SU-DHL-6 (cell line): ENCODE results near the gene THSD7B.

Experiments used
- H2AFZ ChIP-seq: fragments of 200-600 bp; sonication (generic); 2 replicates; pipeline ENCODE4 v1.6.1; 2014; ENCODE audit warnings: low read depth, mild to moderate bottlenecking, moderate library complexity, mixed read lengths, antibody characterized with exemption, low read length; ENCODE audit not compliant: severe bottlenecking
- H3F3A ChIP-seq: fragments of 200-600 bp; shearing (Covaris generic); 2 replicates; pipeline ENCODE4 v1.6.0; 2016; ENCODE audit warnings: antibody characterized with exemption, mild to moderate bottlenecking; ENCODE audit not compliant: insufficient read depth
- H3K27ac ChIP-seq: fragments of 200-600 bp; sonication (generic); 2 replicates; pipeline ENCODE4 v1.5.1; 2016; ENCODE audit warnings: low read depth, mild to moderate bottlenecking, low read length, moderate library complexity, mixed read lengths
- H3K27me3 ChIP-seq: fragments of 200-600 bp; sonication (generic), shearing (Covaris generic); 2 replicates; pipeline ENCODE4 v1.6.0; 2014; ENCODE audit warnings: mild to moderate bottlenecking, low read length
- H3K36me3 ChIP-seq: fragments of 200-600 bp; sonication (generic); 2 replicates; pipeline ENCODE4 v1.6.1; 2014; ENCODE audit warnings: mild to moderate bottlenecking, low read length, mixed read lengths
- H3K4me2 ChIP-seq: fragments of 300-600, 200-600 bp; shearing (Covaris generic), sonication (generic); 2 replicates; pipeline ENCODE4 v1.6.0; 2014; ENCODE audit warnings: low read length, low read depth, mild to moderate bottlenecking; ENCODE audit not compliant: poor library complexity, severe bottlenecking
- H3K4me3 ChIP-seq: fragments of 200-600 bp; sonication (generic); 2 replicates; pipeline ENCODE4 v1.5.1; 2014; ENCODE audit warnings: antibody characterized with exemption, low read length, mild to moderate bottlenecking, mixed read lengths; ENCODE audit not compliant: insufficient read depth, poor library complexity, severe bottlenecking
- H3K79me2 ChIP-seq: fragments of 200-600 bp; sonication (generic); 2 replicates; pipeline ENCODE4 v1.6.1; 2014; ENCODE audit warnings: mild to moderate bottlenecking, low read length, moderate library complexity; ENCODE audit not compliant: insufficient read depth
- H3K9ac ChIP-seq: fragments of 200-600 bp; sonication (generic); 2 replicates; pipeline ENCODE4 v1.7.0; 2014; ENCODE audit warnings: mild to moderate bottlenecking, low read length
- H3K9me2 ChIP-seq: fragments of 200-600 bp; sonication (generic); replicated peaks from 2 replicates; pipeline ENCODE4 v1.6.1; 2014; ENCODE audit warnings: low read length; ENCODE audit not compliant: insufficient read depth
- H3K9me3 ChIP-seq: fragments of 200-600 bp; sonication (generic); 2 replicates; pipeline ENCODE4 v1.6.1; 2014; ENCODE audit warnings: low read length, mixed read lengths; ENCODE audit not compliant: insufficient read depth
- H4K20me1 ChIP-seq: fragments of 200-600 bp; sonication (generic); 2 replicates; pipeline ENCODE4 v1.6.1; 2014; ENCODE audit warnings: low read depth, mild to moderate bottlenecking, antibody characterized with exemption, low read length, moderate library complexity, mixed read lengths
- EZH2phosphoT487 ChIP-seq: fragments of 200-600 bp; sonication (generic), shearing (Covaris generic); conservative IDR thresholded peaks from 2 replicates; pipeline ENCODE4 v1.6.1; 2018; ENCODE audit warnings: mild to moderate bottlenecking, antibody characterized with exemption, low read length, moderate library complexity, mixed read lengths
- TF ChIP-seq, protein P1 (sequence below): fragments of 200-600 bp; sonication (generic); IDR thresholded peaks from one replicate; pipeline ENCODE4 v1.5.1; 2017; ENCODE audit warnings: antibody characterized with exemption, mild to moderate bottlenecking, low read length, moderate library complexity; ENCODE audit not compliant: insufficient read depth, poor library complexity, severe bottlenecking

The THSD7B gene

DNA sequence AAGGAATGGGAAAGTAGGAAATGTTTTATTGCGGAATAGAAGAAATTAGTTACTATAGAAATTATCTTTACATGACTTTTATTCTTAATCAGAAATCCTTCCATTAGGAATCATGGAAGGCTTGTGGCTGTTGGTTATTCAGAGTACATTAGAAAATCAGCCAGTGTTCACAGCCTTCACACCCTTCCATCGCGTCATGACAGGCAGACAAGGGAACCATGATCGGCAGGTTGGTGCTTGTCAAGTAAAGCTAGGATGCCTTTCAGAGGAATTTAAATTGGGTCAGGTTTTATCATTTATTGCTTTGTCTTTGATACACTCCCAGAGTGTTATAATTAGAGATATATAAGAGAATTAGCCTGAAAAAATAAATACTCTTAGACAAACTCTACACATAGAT lies 400.6 kb downstream of the THSD7B start:
- Histone ChIP-seq H3K27ac (no peak overlapping the region), H3K36me3 (no peaks in the 10 kb centered on the region), H3K9me2 (no peaks in the 10 kb centered on the region), H2AFZ (no peak overlapping the region), H3K9ac (no peak overlapping the region), H3K27me3 (no peaks in the 10 kb centered on the region), H4K20me1 (no peaks in the 10 kb centered on the region), H3K4me2 (no peak overlapping the region), H3K79me2 (no peaks in the 10 kb centered on the region), H3F3A (no peaks in the 10 kb centered on the region), H3K4me3 (no peak overlapping the region), H3K9me3 (no peaks in the 10 kb centered on the region)
- TF ChIP-seq, protein P1, sequence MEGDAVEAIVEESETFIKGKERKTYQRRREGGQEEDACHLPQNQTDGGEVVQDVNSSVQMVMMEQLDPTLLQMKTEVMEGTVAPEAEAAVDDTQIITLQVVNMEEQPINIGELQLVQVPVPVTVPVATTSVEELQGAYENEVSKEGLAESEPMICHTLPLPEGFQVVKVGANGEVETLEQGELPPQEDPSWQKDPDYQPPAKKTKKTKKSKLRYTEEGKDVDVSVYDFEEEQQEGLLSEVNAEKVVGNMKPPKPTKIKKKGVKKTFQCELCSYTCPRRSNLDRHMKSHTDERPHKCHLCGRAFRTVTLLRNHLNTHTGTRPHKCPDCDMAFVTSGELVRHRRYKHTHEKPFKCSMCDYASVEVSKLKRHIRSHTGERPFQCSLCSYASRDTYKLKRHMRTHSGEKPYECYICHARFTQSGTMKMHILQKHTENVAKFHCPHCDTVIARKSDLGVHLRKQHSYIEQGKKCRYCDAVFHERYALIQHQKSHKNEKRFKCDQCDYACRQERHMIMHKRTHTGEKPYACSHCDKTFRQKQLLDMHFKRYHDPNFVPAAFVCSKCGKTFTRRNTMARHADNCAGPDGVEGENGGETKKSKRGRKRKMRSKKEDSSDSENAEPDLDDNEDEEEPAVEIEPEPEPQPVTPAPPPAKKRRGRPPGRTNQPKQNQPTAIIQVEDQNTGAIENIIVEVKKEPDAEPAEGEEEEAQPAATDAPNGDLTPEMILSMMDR = no peak
- no peak for TF ChIP-seq EZH2phosphoT487

DNA sequence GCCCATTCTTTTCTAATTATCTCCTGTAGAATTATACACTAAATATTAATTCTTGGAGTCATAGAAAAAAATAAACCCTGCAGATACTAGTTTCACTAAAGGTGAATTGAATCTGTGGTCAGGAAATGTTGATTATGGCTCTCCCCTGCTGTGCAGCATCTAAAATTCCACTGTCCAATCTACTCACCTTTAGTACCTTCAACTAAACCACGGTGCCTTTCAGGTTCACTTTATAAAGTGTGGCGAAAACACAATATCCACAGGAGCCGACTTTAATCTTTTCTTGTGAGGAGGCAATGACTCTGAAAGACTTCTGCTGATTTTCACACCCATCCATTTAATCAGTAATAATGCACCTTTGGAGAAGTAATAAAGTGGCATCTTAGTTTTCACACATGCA lies 402.3 kb downstream of the THSD7B start:
- Histone ChIP-seq H3K27ac (no peak overlapping the region), H4K20me1 (no peaks in the 10 kb centered on the region)

DNA sequence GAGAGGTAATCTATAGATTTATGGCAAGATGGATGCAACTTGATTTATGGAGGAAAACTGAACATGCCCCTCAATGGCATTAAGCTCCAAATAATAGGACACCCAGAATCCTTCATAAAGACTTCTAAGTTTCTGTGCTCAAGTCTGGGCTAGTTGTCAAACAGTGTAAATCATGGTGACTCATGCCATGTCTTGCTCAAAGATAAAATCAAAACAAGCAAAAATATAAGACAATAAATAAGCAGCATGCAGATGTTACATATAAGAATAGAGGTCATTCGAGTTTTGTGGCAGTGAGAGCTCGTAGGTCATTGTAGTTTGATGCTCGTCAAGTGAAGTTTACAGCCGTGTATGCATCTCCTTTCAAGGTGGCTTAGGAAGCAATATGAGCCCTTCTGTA lies 403.2 kb downstream of the THSD7B start:
- no peaks in the 10 kb centered on the region for H3K9me2 ChIP-seq
- H4K20me1 ChIP-seq = no peaks in the 10 kb centered on the region
- H3K4me3 ChIP-seq = no peak overlapping the region
- no peaks in the 10 kb centered on the region for H3K27me3 ChIP-seq
- no peaks in the 10 kb centered on the region for H3K36me3 ChIP-seq
- H3K4me2 ChIP-seq = no peak overlapping the region
- H3K9ac ChIP-seq = no peak overlapping the region
- H3F3A ChIP-seq = no peaks in the 10 kb centered on the region
- no peak overlapping the region for H3K27ac ChIP-seq
- TF ChIP-seq EZH2phosphoT487 = no peak
- TF ChIP-seq, protein P1 = no peak
- H2AFZ ChIP-seq = no peak overlapping the region
- H3K9me3 ChIP-seq = no peaks in the 10 kb centered on the region
- no peaks in the 10 kb centered on the region for H3K79me2 ChIP-seq

More for the DNA sequence above, 402.3 kb downstream of the THSD7B start:
- no peaks in the 10 kb centered on the region for H3K9me3 ChIP-seq
- no peaks in the 10 kb centered on the region for H3K9me2 ChIP-seq
- H2AFZ ChIP-seq = no peak overlapping the region
- no peaks in the 10 kb centered on the region for H3F3A ChIP-seq
- H3K9ac ChIP-seq = no peak overlapping the region
- no peak overlapping the region for H3K4me3 ChIP-seq
- no peaks in the 10 kb centered on the region for H3K79me2 ChIP-seq
- H3K27me3 ChIP-seq = no peaks in the 10 kb centered on the region
- no peak for TF ChIP-seq EZH2phosphoT487
- TF ChIP-seq, protein P1 = no peak
- no peak overlapping the region for H3K4me2 ChIP-seq
- no peaks in the 10 kb centered on the region for H3K36me3 ChIP-seq

DNA sequence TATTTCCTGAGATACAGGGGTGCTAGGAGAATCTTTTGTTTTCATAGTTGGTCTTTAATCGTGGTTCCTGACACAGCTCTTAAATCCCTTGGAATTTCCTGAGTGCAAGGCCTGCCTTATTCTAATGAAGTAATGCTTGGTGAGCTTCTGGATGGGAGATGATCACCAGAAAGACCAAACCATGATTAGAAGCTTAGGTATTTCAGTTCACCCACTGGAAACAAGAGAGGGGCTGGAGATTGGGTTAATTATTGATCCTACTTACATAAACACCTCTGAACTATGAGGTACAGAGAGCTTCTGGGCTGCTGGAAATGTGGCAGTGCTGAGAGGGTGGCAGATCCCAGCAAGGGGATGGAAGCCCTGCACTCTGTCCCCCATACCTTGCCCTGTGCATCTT lies 406.8 kb downstream of the THSD7B start:
- Histone ChIP-seq H3K27ac (no peak overlapping the region), H4K20me1 (no peaks in the 10 kb centered on the region), H3K9me2 (no peaks in the 10 kb centered on the region), H3K9me3 (no peaks in the 10 kb centered on the region), H3K79me2 (no peaks in the 10 kb centered on the region), H3K4me2 (no peak overlapping the region), H3F3A (no peaks in the 10 kb centered on the region), H3K27me3 (no peaks in the 10 kb centered on the region), H3K4me3 (no peak overlapping the region), H3K36me3 (no peaks in the 10 kb centered on the region), H3K9ac (no peak overlapping the region), H2AFZ (no peak overlapping the region)
- TF ChIP-seq EZH2phosphoT487 = no peak
- TF ChIP-seq, protein P1 = no peak
